Liver (tissue), 9 donors: ENCODE data around the gene HPCAL1. TPM values are rescaled to one million over a fixed set of nuclear protein-coding genes. Genes with fewer than 3 reads are reported as not detected.

ENCODE experiments used
- DNase-seq: peaks from one replicate; pipeline ENCODE4 v3.0.0-alpha.2; 2017; ENCODE audit warnings: low spot score
- H3K27ac ChIP-seq, 2 donors: one replicate each; pipeline ENCODE4 v1.7.0; 2013; ENCODE audit warnings: inconsistent platforms in 2 of 2, low read length in 2 of 2, control low read depth in 1 of 2, low read depth in 1 of 2, mild to moderate bottlenecking in 1 of 2
- H3K27me3 ChIP-seq, 4 donors: one replicate each; pipeline versions ENCODE4 v1.6.1 to v1.7.0; 2013; ENCODE audit warnings: low read length in 3 of 4, inconsistent platforms in 1 of 4, mild to moderate bottlenecking in 1 of 4, moderate library complexity in 1 of 4; ENCODE audit not compliant: control insufficient read depth in 4 of 4, insufficient read depth in 4 of 4
- H3K36me3 ChIP-seq, 4 donors: one replicate each; pipeline versions ENCODE4 v1.6.1 to v1.7.0; 2013; ENCODE audit warnings: low read length in 3 of 4, mild to moderate bottlenecking in 3 of 4, low read depth in 1 of 4, moderate library complexity in 1 of 4; ENCODE audit not compliant: control insufficient read depth in 4 of 4, insufficient read depth in 3 of 4
- H3K4me1 ChIP-seq, 4 donors: one replicate each; pipeline versions ENCODE4 v1.6.1 to v1.7.0; 2013; ENCODE audit warnings: low read length in 3 of 4, mild to moderate bottlenecking in 3 of 4, moderate library complexity in 1 of 4; ENCODE audit not compliant: control insufficient read depth in 4 of 4, insufficient read depth in 4 of 4
- H3K4me3 ChIP-seq, 3 donors: one replicate each; pipeline versions ENCODE4 v1.6.1 to v1.7.0; 2013; ENCODE audit warnings: low read length in 3 of 3, control low read depth in 1 of 3, low read depth in 1 of 3, mild to moderate bottlenecking in 1 of 3
- H3K9ac ChIP-seq, 2 donors: one replicate each; pipeline ENCODE4 v1.7.0; 2013; ENCODE audit warnings: low read length in 2 of 2, mild to moderate bottlenecking in 2 of 2, moderate library complexity in 2 of 2, control low read depth in 1 of 2, low read depth in 1 of 2
- H3K9me3 ChIP-seq, 4 donors: one replicate each; pipeline versions ENCODE4 v1.6.1 to v1.7.0; 2013; ENCODE audit warnings: low read length in 3 of 4; ENCODE audit not compliant: control insufficient read depth in 4 of 4
- EGR1 ChIP-seq, 2 donors: IDR thresholded peaks; 2 replicates each; pipeline ENCODE4 v1.6.1; 2016 to 2018; ENCODE audit warnings: antibody characterized with exemption in 2 of 2, low read depth in 2 of 2
- HNF4G ChIP-seq: IDR thresholded peaks from 2 replicates; pipeline ENCODE4 v1.6.1; 2016; ENCODE audit warnings: antibody characterized with exemption
- JUND ChIP-seq, 2 donors: IDR thresholded peaks; 2 replicates each; pipeline ENCODE4 v1.6.1; 2016; ENCODE audit warnings: antibody characterized with exemption in 2 of 2
- NR2F2 ChIP-seq: IDR thresholded peaks from 2 replicates; pipeline ENCODE4 v1.6.1; 2016; ENCODE audit warnings: antibody characterized with exemption
- RXRA ChIP-seq, 2 donors: IDR thresholded peaks; 2 replicates each; pipeline ENCODE4 v1.6.1; 2017 to 2018; ENCODE audit warnings: antibody characterized with exemption in 2 of 2, mild to moderate bottlenecking in 1 of 2
- SP1 ChIP-seq: IDR thresholded peaks from 2 replicates; pipeline ENCODE4 v1.6.1; 2018; ENCODE audit warnings: antibody characterized with exemption, mild to moderate bottlenecking
- TAF1 ChIP-seq: conservative IDR thresholded peaks from 2 replicates; pipeline ENCODE4 v1.6.1; 2016; ENCODE audit warnings: antibody characterized with exemption, mild to moderate bottlenecking
- YY1 ChIP-seq: IDR thresholded peaks from 2 replicates; pipeline ENCODE4 v1.6.1; 2016; ENCODE audit warnings: antibody characterized with exemption, mild to moderate bottlenecking
- WGBS: extraction: QIAGEN DNeasy Blood & Tissue Kit; methylation state at CpG from one replicate; pipeline ENCODE4 v1.1.7; 2013; 5-methylcytosine and 5-hydroxymethylcytosine counted together
- polyA plus RNA-seq, 2 donors: library from polyadenylated mRNA; stranded (reverse) in 1 of 2; unstranded in 1 of 2; fragments of 200-250 nt in 1 of 2; fragments of >200 nt in 1 of 2; fragmentation: Nextera tagmentation in 1 of 2; extraction: Ambion mirVana in 1 of 2; gene quantifications; one replicate each; pipeline versions ENCODE4 v1.2.1 to v1.2.3, GENCODE V29; 2013 to 2015
- total RNA-seq, 2 donors: library from RNA; depleted of rRNA; stranded (reverse); fragments of >200 nt; gene quantifications; one replicate each; pipeline ENCODE4 v1.2.3, GENCODE V29; 2014
- TF ChIP-seq, protein P1 (sequence below): IDR thresholded peaks from 2 replicates; pipeline ENCODE4 v1.6.1; 2016; ENCODE audit warnings: antibody characterized with exemption
- TF ChIP-seq, protein P2 (sequence below): IDR thresholded peaks from 2 replicates; pipeline ENCODE4 v1.6.1; 2016; ENCODE audit warnings: antibody characterized with exemption, mild to moderate bottlenecking
- TF ChIP-seq, protein P3 (sequence below): IDR thresholded peaks from 2 replicates; pipeline ENCODE4 v1.6.1; 2016; ENCODE audit warnings: antibody characterized with exemption
- donor health status: healthy.
- donor health status: healthy.
- donor health status: healthy.
- donor health status: healthy.
- donor health status: healthy.

HPCAL1 gene
- total and polyA plus RNA-seq, 4 donors: 17.3 to 27.9 (median 22.9) TPM

DNA sequence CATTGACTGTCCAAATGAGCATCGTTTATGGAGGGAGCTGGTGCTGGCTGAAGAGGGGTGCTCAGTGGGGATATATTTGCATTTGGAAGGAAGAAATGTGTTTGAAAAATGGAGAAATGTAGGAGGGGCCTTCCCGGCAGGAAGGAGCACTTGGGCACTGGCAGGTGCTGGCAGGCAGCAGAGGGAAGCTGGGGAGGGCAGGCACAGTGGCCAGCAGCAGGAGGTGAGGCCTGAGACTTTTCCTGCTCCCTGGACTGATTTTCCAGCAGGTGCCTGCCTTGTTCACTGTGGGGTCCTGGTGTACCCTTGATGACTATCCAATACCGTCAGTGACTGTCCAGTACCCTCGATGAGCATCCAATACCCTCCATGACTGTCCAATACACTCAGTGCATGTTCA, 20.8 kb upstream of the HPCAL1 start:
- Histone ChIP-seq H3K36me3 (no peaks in the 10 kb centered on the region), H3K9ac (no peak overlapping the region), H3K27ac (no peak overlapping the region), H3K9me3 (no peaks in the 10 kb centered on the region), H3K4me3 (no peak overlapping the region), H3K27me3 (no peaks in the 10 kb centered on the region), H3K4me1 (peaks cover 14 to 60% (median 45%) of the 10 kb centered on the region in 4 donors)
- DNase-seq: no peak
- TF ChIP-seq EGR1 (IDR thresholded peaks at IDR 0.05; ENCODE audit: low read depth in 2 of 2) (no peak), HNF4G (no peak), TAF1 (no peak), NR2F2 (no peak), YY1 (no peak), JUND (IDR thresholded peaks at IDR 0.05) (no peak)
- TF ChIP-seq, protein P1, sequence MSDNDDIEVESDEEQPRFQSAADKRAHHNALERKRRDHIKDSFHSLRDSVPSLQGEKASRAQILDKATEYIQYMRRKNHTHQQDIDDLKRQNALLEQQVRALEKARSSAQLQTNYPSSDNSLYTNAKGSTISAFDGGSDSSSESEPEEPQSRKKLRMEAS: no peak
- WGBS: 71% methylated on average over 4 of the region's 4 CpGs

DNA sequence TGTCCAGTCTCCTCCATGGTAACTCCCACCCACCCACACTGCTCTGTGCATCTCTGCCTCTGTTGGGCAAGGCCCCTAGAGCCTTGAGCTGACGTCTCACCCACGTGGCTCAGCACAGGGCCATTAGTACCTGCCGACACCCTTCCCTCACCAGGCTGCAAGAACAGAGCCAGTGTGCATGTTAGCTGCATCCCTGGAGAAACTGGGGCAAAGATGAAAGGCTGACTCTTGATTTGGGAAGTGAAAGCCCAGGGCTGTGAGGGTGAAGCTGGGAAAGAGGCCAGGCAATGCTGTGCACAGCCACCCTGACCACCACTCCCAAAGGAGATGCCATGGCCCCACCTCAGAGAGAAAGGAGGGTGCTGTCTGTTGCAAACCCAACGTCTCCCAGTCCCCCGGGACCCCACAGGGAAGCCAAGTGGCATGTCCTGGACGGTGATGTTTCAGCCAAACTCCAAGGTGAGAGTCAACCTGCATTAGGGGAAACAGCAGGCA, 20.0 kb upstream of the HPCAL1 start:
- no peaks in the 10 kb centered on the region for H3K27me3 ChIP-seq
- TF ChIP-seq NR2F2: no peak
- TF ChIP-seq YY1: no peak
- TF ChIP-seq RXRA (IDR thresholded peaks at IDR 0.05): no peak
- TF ChIP-seq, protein P2, sequence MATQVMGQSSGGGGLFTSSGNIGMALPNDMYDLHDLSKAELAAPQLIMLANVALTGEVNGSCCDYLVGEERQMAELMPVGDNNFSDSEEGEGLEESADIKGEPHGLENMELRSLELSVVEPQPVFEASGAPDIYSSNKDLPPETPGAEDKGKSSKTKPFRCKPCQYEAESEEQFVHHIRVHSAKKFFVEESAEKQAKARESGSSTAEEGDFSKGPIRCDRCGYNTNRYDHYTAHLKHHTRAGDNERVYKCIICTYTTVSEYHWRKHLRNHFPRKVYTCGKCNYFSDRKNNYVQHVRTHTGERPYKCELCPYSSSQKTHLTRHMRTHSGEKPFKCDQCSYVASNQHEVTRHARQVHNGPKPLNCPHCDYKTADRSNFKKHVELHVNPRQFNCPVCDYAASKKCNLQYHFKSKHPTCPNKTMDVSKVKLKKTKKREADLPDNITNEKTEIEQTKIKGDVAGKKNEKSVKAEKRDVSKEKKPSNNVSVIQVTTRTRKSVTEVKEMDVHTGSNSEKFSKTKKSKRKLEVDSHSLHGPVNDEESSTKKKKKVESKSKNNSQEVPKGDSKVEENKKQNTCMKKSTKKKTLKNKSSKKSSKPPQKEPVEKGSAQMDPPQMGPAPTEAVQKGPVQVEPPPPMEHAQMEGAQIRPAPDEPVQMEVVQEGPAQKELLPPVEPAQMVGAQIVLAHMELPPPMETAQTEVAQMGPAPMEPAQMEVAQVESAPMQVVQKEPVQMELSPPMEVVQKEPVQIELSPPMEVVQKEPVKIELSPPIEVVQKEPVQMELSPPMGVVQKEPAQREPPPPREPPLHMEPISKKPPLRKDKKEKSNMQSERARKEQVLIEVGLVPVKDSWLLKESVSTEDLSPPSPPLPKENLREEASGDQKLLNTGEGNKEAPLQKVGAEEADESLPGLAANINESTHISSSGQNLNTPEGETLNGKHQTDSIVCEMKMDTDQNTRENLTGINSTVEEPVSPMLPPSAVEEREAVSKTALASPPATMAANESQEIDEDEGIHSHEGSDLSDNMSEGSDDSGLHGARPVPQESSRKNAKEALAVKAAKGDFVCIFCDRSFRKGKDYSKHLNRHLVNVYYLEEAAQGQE: no peak
- no peak for TF ChIP-seq HNF4G
- no peak for TF ChIP-seq TAF1
- no peak for TF ChIP-seq SP1
- TF ChIP-seq, protein P3, sequence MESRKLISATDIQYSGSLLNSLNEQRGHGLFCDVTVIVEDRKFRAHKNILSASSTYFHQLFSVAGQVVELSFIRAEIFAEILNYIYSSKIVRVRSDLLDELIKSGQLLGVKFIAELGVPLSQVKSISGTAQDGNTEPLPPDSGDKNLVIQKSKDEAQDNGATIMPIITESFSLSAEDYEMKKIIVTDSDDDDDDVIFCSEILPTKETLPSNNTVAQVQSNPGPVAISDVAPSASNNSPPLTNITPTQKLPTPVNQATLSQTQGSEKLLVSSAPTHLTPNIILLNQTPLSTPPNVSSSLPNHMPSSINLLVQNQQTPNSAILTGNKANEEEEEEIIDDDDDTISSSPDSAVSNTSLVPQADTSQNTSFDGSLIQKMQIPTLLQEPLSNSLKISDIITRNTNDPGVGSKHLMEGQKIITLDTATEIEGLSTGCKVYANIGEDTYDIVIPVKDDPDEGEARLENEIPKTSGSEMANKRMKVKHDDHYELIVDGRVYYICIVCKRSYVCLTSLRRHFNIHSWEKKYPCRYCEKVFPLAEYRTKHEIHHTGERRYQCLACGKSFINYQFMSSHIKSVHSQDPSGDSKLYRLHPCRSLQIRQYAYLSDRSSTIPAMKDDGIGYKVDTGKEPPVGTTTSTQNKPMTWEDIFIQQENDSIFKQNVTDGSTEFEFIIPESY: no peak
- peak overlapping the region in 1 of 2 donors; percentile 6 for H3K27ac ChIP-seq
- H3K4me1 ChIP-seq: peaks cover 16 to 59% (median 44%) of the 10 kb centered on the region in 4 donors
- DNase-seq: no peak
- H3K4me3 ChIP-seq: no peak overlapping the region
- H3K9me3 ChIP-seq: no peaks in the 10 kb centered on the region
- H3K9ac ChIP-seq: no peak overlapping the region
- H3K36me3 ChIP-seq: no peaks in the 10 kb centered on the region
- 90% methylated on average over 6 of the region's 6 CpGs for WGBS
